Limb (tissue), 2 donors: ENCODE results near the gene TRAPPC8.
"Not testable (repeated sequence)": the region's sequence is repeated elsewhere in the genome, so short reads cannot be mapped to it uniquely, and the experiment has no call there.

Source experiments
- DNase-seq, 2 donors: peaks; one replicate each; pipeline ENCODE4 v3.0.0-alpha.2; 2016; ENCODE audit errors: extremely low spot score in 2 of 2

Gene TRAPPC8

GRCh38 chr18:31943878-31944816 lies 1.2 kb upstream of the TRAPPC8 start:
- no peak for DNase-seq

DNA sequence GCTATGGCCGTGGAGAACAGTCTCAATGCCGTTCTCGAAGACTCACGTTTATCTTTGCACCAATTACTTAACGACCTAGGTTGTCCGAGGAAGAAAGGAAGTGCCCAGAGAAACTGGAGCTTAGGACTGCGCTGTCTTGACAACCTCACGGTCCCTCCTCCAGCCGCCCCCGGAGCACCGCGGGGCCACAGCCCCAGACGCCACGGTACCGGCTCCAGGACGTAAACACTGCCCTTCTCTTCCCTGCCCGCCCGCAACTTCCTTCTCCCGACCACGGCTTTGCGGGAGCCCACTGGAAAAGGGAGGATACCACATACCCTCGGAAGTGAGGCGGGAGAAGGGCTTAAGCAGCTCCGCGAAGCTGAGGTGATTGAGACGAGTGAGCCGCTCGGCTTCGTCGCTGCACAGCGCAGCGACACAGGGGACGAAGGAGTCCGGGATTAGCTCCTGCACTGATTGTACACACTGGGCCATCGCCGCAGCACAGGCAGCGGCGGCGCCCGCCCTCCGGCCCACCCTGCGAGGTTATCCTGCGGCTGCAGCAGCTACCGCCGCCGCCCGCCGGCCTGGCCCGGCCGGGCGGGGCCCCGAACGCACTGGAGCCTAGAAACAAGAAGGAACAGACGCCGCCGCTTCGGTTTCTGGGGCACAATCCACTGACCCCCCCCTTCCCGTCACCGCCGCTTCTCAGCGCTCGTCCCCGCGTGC lies 483 bp downstream of the TRAPPC8 start:
- DNase-seq: peak in 1 of 2 donors; percentile 8

DNA sequence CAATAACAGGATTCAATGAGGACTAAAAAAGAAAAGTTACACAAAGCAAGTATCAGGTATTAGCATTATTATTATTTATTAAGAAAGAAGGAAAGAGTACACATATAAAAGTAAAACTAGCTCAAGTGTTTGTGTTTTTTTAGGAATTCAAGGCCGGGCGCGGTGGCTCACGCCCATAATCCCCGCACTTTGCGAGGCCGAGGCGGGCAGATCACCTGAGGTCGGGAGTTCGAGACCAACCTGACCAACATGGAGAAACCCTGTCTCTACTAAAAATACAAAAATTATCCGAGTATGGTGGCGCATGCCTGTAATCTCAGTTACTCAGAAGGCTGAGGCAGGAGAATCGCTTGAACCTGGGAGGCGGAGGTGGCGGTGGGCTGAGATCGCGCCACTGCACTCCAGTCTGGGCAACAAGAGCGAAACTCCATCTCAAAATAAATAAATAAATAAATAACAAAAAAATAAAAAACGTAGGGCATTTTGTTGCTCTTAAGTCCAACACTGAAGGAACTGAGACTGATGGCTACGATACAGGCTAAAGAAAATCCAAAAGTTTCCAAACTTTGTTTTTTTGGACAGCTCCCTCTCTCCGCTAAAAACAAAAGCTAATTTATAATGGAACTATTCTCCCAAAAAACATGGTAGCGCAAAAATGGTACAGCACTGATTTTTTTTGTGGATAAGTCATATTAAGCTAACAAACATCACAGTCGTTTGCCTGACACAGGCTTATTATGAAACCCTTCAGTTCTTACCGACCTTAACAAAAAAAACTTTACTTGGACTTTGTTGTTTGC lies 1.7 kb downstream of the TRAPPC8 start:
- DNase-seq: no peak

GRCh38 chr18:31934773-31935172 lies 8.2 kb downstream of the TRAPPC8 start:
- not testable (repeated sequence) for DNase-seq

DNA sequence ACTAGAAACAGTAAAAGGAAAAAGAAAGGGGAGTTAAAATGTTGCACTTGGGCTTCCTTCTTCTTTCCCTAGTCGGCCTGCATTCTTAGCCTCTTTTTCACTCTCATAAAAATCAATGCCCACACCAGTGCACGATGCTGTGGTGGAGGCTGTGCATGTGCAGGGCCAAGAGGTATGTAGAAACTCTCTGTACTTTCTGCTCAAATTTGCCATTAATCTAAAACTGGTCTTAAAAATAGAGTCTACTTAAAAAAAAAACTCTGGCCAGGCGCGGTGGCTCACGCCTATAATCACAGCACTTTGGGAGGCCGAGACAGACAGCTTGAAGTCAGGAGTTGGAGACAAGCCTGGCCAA lies 11.1 kb downstream of the TRAPPC8 start:
- no peak for DNase-seq

DNA sequence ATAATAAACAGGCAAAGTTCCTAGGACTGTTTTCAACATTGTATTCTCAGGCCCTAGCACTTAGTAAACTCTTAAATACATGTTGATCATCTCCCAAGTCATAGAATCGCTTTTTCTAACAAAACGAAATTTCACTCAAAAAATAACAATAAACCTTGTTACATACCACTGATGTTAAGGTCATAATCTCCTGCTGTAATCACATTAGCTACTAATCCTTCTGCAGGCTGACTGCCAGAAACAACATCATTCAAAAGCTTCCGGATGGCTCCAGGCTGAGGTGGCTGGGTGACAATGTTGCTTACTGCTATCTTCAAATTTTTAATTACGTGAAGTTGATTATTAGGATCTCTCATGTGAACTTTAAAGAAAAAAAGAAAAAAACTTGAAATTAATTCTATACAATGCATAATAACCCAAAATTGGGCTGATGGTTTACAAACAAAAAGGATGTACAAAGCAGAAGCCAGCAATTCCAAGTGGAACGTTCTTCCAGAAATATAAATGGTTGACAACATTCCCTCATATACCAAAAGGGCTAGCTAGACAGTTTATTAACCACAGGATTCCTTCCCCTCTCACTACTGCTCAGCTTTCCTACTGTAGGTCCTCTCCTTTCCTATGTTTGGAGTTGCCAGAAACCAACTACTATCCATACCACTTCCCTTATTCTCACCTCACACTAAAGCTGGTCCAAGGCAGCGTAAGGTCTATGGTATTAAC lies 11.6 kb downstream of the TRAPPC8 start:
- no peak for DNase-seq

DNA sequence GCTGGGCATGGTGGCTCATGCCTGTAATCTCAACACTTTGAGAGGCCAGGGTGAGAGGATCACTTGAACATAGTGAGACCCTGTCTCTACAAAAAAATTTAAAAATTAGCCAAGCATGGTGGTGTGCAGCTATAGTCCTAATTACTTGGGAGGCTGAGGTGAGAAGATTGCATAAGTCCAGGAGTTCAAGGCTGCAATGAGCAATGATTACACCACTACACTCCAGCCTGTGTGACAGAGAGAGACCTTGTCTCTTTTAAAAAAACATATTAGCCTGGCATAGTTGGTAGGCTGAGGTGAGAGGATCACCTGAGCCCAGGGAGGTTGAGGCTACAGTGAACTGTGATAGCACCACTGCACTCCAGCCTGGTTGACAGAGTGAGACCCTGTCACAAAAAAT lies 13.7 kb downstream of the TRAPPC8 start:
- DNase-seq: no peak

DNA sequence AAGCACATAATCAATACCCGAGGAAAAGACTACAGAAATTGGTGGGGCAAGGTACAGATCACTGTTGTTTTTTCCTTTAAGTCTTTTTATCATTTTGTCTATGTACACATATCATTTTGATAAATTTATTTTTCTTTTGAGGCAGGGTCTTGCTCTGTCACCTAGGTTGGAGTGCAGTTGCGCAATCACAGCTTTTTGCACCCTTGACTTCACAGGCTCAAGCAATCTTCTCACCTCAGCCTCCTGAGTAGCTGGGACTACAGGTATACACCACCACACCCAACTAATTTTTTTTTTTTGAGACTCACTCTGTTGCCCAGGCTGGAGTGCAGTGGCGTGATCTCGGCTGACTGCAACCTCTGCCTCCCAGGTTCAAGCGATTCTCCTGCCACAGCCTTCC lies 15.9 kb downstream of the TRAPPC8 start:
- not testable (repeated sequence) for DNase-seq

DNA sequence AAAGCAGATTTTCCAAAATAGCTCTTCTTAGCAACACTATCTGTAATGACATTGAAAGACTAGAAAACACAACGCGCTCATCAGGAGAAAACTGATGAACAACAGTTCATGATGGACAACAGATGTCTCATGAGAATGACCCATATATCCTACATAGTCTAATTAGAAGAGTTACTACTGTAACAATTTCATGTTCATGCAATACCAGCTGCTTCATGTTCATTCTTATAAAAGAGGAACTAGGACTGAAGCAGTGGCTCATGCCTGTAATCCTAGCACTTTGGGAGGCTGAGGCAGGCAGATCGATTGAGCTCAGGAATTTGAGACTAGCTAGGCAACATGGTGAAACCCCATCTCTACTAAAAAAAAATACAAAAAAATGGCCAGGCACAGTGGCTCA lies 22.7 kb downstream of the TRAPPC8 start:
- no peak for DNase-seq

DNA sequence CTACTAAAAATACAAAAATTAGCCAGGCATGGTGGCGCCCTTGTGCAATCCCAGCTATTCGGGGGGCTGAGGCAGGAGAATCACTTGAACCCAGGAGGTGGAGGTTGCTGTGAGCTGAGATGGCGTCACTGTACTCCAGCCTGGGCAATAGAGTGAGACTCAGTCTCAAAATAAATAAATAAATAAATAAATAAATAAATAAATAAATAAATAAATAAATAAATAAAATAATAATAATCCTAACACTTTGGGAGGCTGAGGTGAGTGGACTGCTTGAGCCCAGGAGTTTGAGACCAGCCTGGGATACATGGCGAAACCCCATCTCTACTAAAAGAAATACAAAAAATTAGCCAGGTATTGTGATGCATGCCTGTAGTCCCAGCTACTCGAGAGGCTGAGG lies 23.6 kb downstream of the TRAPPC8 start:
- DNase-seq: not testable (repeated sequence)

DNA sequence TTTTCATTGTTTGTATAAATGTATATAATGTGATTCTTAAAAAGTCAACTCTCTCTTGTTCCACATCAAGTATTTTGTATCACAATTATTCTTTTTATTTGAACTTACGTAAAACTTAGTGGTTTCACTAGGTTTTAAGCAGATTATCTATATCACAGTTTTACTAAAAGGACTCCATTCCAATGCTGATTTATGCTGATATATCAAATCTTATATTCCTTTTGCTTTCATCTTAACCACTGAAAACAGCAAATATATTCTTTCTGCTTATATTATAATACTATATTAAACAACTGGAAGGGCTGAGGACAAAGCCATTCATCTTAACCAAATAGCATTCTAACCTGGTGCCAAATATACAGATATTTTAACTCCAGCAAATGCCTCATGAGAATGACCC lies 24.2 kb downstream of the TRAPPC8 start:
- DNase-seq: no peak

DNA sequence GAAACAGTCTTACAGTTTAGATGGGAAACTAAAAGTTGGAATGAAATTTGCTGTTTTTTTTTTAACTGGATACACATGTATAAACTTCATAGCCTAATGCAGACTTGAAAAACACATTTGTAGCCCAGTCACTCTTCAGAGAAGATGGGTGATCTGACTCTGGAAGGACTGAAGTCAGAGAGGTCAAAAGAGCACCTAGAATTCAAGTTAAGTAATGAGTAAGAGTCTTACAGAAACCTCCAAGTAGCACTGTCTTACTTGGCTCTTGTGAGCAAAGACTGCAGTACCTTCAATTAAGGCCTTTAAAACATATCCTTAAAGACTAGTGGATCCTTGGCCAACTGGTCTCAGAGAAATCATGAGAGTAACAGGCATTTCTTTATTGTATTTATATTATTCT lies 41.9 kb downstream of the TRAPPC8 start:
- no peak for DNase-seq

DNA sequence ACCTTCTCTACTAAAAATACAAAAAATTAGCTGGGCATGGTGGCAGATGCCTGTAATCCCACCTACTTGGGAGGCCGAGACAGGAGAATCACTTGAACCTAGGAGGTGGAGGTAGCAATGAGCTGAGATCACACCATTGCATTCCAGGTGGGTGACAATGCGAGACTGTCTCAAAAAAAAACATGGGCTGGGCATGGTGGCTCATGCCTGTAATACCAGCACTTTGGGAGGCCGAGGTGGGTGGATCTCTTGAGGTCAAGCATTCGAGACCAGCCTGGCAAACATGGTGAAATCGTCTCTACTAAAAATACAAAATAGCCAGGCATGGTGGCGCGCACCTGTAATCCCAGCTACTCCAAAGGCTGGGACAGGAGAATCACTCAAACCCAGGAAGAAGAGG lies 43.2 kb downstream of the TRAPPC8 start:
- DNase-seq: not testable (repeated sequence)

DNA sequence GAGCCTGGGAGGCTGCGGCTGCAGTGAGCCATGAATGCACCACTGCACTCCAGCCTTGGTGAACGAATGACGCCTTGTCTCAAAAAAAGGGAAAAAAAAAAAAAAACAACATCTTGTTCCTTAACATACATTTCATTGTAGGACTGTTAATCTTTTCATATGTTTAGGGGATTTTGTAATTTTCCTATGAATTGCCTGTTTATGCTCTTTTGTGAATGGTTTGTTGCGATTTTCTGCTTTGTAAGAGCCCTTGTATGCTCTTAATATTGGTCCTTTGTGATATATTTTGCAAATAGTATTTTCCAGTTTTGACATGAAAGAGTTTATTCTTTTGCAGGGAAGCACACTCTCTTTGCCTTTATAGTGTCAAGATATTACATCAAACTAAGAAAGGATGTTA lies 50.0 kb downstream of the TRAPPC8 start:
- no peak for DNase-seq

DNA sequence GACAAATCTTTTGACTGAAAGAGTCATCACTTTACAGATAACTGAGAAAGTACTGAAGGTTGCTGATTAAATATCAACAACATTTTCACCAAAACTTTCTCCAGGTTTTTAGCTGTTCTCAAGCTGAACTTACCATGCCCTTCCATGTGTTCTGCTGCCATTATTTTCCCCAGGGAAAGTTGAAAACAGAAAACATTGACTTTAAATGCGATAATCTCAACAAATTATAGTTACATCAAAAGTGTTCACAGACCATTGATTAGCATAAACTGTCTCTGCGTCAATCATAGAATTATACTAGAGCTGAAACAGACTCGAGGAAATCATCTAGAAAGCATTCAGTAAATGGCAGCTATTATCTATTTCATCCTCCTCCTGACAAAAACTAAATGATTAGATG lies 51.4 kb downstream of the TRAPPC8 start:
- no peak for DNase-seq

GRCh38 chr18:31884020-31884419 lies 58.9 kb downstream of the TRAPPC8 start:
- no peak for DNase-seq

- DNase-seq: no peak
Measured at GRCh38 chr18:31880186-31880898, 62.6 kb downstream of the TRAPPC8 start.

DNA sequence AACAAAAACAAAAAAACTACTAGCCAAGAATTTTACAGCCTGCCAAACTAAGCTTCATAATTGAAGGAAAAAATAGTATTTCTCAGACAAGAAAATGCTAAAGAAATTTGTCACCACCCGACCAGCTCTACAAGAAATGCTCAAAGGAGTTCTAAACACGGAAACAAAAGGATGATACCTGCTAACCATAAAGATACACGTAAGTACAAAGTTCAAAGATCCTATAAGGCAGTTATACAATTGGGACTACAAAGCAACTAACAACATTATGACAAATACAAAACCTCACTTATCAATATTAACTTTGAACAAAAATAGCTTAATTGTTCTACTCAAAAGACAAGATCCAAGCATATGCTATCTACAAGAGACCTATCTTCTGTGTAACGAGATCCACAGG lies 64.6 kb downstream of the TRAPPC8 start:
- DNase-seq: no peak

- DNase-seq: no peak
Measured at GRCh38 chr18:31877900-31878299, 65.0 kb downstream of the TRAPPC8 start.

DNA sequence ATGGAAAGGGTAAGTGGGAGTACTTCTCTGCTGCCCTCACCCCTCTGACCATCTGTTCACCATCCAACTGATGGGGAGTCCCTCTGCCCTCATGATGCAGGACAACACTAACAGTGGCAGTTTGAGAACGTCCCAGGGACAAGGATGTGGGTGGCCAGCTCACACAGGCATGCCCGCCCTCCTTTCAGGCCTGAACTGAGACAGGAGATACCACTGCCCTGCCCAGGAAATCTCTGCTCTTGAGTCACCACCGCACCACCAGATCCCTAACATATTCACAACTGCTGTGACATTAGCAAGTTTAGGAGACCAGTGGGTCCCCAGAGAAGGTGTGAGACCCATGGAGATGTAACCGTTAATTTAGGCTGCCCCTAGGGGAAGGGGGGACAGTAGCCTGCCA lies 66.2 kb downstream of the TRAPPC8 start:
- DNase-seq: no peak

DNA sequence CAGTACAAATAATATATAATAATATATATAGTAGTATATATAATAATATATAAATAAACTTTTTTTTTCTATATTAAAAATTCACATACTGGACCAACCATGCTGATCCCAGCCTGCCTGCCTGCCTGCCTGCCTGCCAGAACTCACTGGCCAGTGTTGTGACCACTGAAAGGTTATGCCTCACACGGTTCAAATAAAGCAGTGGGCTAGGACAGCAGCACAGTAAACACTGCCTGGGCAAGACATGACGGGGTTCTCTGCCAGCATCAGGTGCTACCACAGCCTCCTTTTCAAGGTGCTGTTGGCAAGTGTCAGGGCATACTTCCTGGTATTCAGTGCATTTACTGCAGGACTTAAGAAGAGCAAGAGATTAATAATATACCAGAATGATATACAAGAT lies 67.6 kb downstream of the TRAPPC8 start:
- DNase-seq: no peak
